Hematopoietic multipotent progenitor cell (in vitro differentiated cells): ENCODE measurements around the gene TMEM98. TPM values are rescaled to one million over a fixed set of nuclear protein-coding genes. Genes with fewer than 3 reads are reported as not detected.
"Not testable (repeated sequence)": the region's sequence is repeated elsewhere in the genome, so short reads cannot be mapped to it uniquely, and the experiment has no call there.

Source experiments
- DNase-seq, 3 donors: peaks; one replicate each; pipeline ENCODE4 v3.0.0-alpha.2; 2011 to 2015; ENCODE audit warnings: low read depth in 2 of 3, low spot score in 2 of 3
- total RNA-seq: library from RNA; depleted of rRNA; stranded (reverse); fragments of >200 nt; gene quantifications from one replicate; pipeline ENCODE4 v1.2.3, GENCODE V29; 2012

The TMEM98 gene
- total RNA-seq, 1 donor = 109 TPM

- DNase-seq = peak in 2 of 3 donors; percentile 25 to 33
Observed at GRCh38 chr17:32971171-32971570, 43.2 kb downstream of the TMEM98 start.

- no peak for DNase-seq
Observed at GRCh38 chr17:32976131-32976530, 48.2 kb downstream of the TMEM98 start.

- no peak for DNase-seq
Observed at GRCh38 chr17:32976605-32977004, 48.7 kb downstream of the TMEM98 start.

- no peak for DNase-seq
Observed at GRCh38 chr17:32980230-32980629, 52.3 kb downstream of the TMEM98 start.

- DNase-seq = not testable (repeated sequence)
Observed at GRCh38 chr17:32981611-32982010, 53.7 kb downstream of the TMEM98 start.

- DNase-seq = no peak
Observed at GRCh38 chr17:32985050-32985756, 57.2 kb downstream of the TMEM98 start.

GRCh38 chr17:32987453-32987805, 59.5 kb downstream of the TMEM98 start:
- DNase-seq = not testable (repeated sequence)

GRCh38 chr17:32987868-32988267, 59.9 kb downstream of the TMEM98 start:
- not testable (repeated sequence) for DNase-seq

- no peak for DNase-seq
Observed at GRCh38 chr17:32988481-32989101, 60.6 kb downstream of the TMEM98 start.

- DNase-seq = no peak
Observed at GRCh38 chr17:32992321-32993033, 64.5 kb downstream of the TMEM98 start.

GRCh38 chr17:32993977-32994376, 66.0 kb downstream of the TMEM98 start:
- no peak for DNase-seq

Other genes with a start within 250 kb of the TMEM98 start
- 8.1 TPM for gene MYO1D, start 51.0 kb upstream of the TMEM98 start, total RNA-seq
- not detected for gene SPACA3, start 63.7 kb downstream of the TMEM98 start, total RNA-seq